HuH-7 (cell line): ENCODE results near the gene LCE6A.
A peak's percentile ranks its signal among the peaks of the same experiment; 100 is the strongest.

Experiments
- DNase-seq: peaks from one replicate; pipeline ENCODE4 v3.0.0; 2011; ENCODE audit warnings: low spot score

LCE6A gene

GRCh38 chr1:152842556-152842955, at the start of gene LCE6A:
Gene LCE6A, plus strand, starts transcription at chr1:152842856. Its CDS starts 665 bp downstream, at chr1:152843521.
- DNase-seq, result no peak

- DNase-seq, result no peak
These were observed 47.0 kb upstream of the LCE6A start for GRCh38 chr1:152795686-152796085.

- no peak for DNase-seq
These were observed 46.2 kb upstream of the LCE6A start, which contains the start of gene LCE1D for GRCh38 chr1:152796421-152796820. Gene LCE1D, plus strand, starts transcription at chr1:152796721. Its CDS starts 1,074 bp downstream, at chr1:152797795.

- no peak for DNase-seq
These were observed 41.3 kb upstream of the LCE6A start for GRCh38 chr1:152801333-152801732.

- DNase-seq, result no peak
These were observed 36.1 kb upstream of the LCE6A start, which contains the start of gene LCE1C for GRCh38 chr1:152806576-152806975. Gene LCE1C, minus strand, starts transcription at chr1:152806651. Its CDS starts 1,173 bp downstream, at chr1:152805478.

GRCh38 chr1:152811050-152811449, 31.6 kb upstream of the LCE6A start:
- DNase-seq, result no peak

GRCh38 chr1:152811671-152812070, 31.0 kb upstream of the LCE6A start, which contains the start of gene LCE1B:
Gene LCE1B, plus strand, starts transcription at chr1:152811971. Its CDS starts 476 bp downstream, at chr1:152812447.
- DNase-seq, result no peak

- DNase-seq, result no peak
These were observed 25.3 kb upstream of the LCE6A start for GRCh38 chr1:152817309-152817708.

GRCh38 chr1:152823294-152823693, 19.4 kb upstream of the LCE6A start:
- DNase-seq, result no peak

GRCh38 chr1:152824964-152825363, 17.7 kb upstream of the LCE6A start:
- no peak for DNase-seq

- no peak for DNase-seq
These were observed 15.5 kb upstream of the LCE6A start, which contains the start of gene LCE1A for GRCh38 chr1:152827173-152827572. Gene LCE1A, plus strand, starts transcription at chr1:152827473. Its CDS starts 0 bp downstream, at chr1:152827473.

- DNase-seq, result no peak
These were observed 5.8 kb upstream of the LCE6A start for GRCh38 chr1:152836870-152837269.

- DNase-seq, result no peak
These were observed 13.0 kb downstream of the LCE6A start for GRCh38 chr1:152855661-152856060.

- no peak for DNase-seq
These were observed 15.4 kb downstream of the LCE6A start for GRCh38 chr1:152858062-152858461.

GRCh38 chr1:152859696-152860095, 17.0 kb downstream of the LCE6A start, which contains the start of gene LCE7A:
Gene LCE7A, plus strand, starts transcription at chr1:152859996. Its CDS starts 702 bp downstream, at chr1:152860698.
- DNase-seq, result no peak

GRCh38 chr1:152860129-152860528, 17.5 kb downstream of the LCE6A start:
- DNase-seq, result no peak

- DNase-seq, result no peak
These were observed 18.7 kb downstream of the LCE6A start for GRCh38 chr1:152861374-152861773.

- DNase-seq, result no peak
These were observed 21.8 kb downstream of the LCE6A start for GRCh38 chr1:152864443-152864842.

- DNase-seq, result no peak
These were observed 23.7 kb downstream of the LCE6A start for GRCh38 chr1:152866321-152866720.

GRCh38 chr1:152869808-152870419, 27.3 kb downstream of the LCE6A start:
- DNase-seq, result peak; percentile 59

GRCh38 chr1:152870831-152871730, 28.4 kb downstream of the LCE6A start:
- DNase-seq, result peak; percentile 26

GRCh38 chr1:152871731-152872126, 29.1 kb downstream of the LCE6A start:
- DNase-seq, result no peak

- no peak for DNase-seq
These were observed 30.8 kb downstream of the LCE6A start for GRCh38 chr1:152873495-152873894.
